Stimulated activated CD8-positive, alpha-beta memory T cell treated with anti-CD3 and anti-CD28 coated beads, Interleukin-15, amount 100 ng/mL, for 48 hours (primary cell): ENCODE data around the gene BPIFB2.
A peak's percentile ranks its signal among the peaks of the same experiment; 100 is the strongest.
"Not testable (repeated sequence)": the region's sequence is repeated elsewhere in the genome, so short reads cannot be mapped to it uniquely, and the experiment has no call there.

ENCODE experiments used
- DNase-seq, 2 donors: peaks; one replicate each; pipeline ENCODE4 v3.0.0-alpha.2; 2020; ENCODE audit warnings: low read depth in 2 of 2

The BPIFB2 gene

GRCh38 chr20:33007376-33008335, at the start of gene BPIFB2:
TSS of gene BPIFB2 (plus strand) at chr20:33007704. CDS start at chr20:33008575, 871 bp downstream.
- no peak for DNase-seq

DNA sequence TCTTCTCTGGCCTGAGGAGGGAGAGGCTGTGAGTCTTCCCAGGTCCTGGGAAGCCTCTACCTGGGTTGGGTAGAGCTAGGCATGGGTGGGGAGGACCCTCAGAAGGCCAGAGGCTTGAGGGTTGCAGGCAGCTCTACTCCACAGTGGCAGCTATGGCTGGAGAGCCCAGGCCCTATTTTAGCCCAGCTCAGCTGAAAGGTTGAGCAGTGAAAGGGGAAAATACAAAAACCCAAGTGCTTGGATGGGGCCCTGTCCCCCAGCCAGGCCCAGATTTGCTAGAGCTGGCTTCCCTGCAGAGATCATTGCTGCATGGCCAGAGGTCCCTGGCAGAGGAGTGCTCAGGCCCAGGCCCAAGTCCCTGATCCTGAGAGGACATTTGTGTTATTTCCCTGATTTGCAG, 48.9 kb upstream of the BPIFB2 start:
- DNase-seq, result no peak

- no peak for DNase-seq
Observed at GRCh38 chr20:32959351-32960221, 47.9 kb upstream of the BPIFB2 start.

- no peak for DNase-seq
Observed at GRCh38 chr20:32960222-32960518, 47.3 kb upstream of the BPIFB2 start.

- DNase-seq, result no peak
Observed at GRCh38 chr20:32960849-32961731, 46.4 kb upstream of the BPIFB2 start.

DNA sequence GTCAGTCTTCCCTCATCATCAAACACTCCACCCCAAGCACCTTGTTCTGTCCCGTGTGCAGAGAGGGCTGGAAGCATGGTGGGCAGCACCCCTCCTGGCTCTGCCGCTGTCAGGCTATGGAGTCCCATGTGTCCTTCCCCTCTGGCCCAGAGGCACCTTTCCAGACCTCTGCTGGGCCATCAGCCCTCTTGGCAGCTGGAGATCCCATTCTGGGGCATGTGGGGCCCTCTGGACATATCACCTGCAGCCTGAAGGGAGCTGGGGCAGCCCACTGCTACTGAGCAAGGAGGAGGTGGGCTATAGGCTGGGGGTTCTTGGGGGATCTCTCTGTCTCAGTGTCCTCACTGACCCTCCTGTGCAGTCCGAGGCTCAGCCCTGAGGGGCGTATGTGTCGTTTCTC, 45.5 kb upstream of the BPIFB2 start:
- no peak for DNase-seq

- not testable (repeated sequence) for DNase-seq
Observed at GRCh38 chr20:32962646-32963045, 44.9 kb upstream of the BPIFB2 start.

GRCh38 chr20:32963176-32963575, 44.3 kb upstream of the BPIFB2 start:
- DNase-seq, result no peak

DNA sequence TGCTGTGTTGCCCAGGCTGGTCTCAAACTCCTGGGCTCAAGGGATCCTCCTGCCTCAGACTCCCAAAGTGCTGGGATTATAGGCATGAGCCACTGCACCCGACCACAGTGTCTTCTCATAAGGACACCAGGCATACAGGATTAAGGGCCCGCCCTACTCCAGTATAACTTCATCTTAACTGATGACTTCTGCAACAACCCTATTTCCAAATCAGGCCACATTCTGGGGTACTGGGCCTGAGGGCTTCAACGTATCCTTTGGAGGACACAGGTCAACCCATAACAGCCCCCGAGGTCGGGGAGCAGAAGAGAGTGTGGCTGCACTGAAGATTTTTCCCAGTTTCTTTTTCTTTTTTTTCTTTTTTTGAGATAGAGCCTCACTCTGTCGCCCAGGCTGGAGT, 42.9 kb upstream of the BPIFB2 start:
- no peak for DNase-seq

- DNase-seq, result no peak
Observed at GRCh38 chr20:32965115-32965514, 42.4 kb upstream of the BPIFB2 start.

DNA sequence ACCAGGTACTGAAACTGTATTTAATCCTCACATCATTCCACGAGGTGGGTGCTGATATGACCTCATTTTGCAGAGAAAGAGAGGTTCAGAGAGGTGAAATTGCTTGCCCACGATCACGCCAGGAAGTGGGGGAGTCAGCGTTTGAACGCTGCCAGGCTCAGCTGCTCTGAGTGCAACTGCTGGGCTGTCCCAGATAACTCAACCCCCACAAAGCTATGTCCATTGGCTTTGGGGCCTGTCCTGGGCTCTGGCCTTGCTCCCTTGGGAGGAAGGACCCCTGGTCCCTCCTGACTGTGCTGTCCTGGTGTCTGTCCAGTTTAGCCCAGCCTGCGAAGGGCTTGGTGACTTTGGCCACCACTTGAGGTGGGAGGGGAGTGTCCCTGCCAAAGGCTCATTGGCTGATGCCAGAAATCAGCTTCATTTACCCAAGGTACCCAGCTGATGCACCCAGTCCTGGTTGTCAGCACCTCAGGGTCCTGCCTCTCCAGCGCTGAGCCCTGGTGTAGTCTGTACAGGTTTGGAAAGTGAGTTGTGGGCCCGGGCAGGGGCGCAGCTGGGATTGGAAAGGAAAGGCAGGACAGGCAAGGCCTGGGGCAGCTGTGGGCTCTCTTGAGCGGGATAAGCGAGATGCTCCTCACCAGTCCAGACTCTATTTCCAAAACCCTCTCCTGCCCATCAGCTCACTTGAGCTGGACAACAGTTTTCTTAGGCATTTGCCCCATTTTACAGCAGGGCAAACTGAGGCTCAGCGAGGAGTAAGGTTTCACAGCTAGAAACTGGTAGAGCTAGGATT, 41.7 kb upstream of the BPIFB2 start:
- no peak for DNase-seq

DNA sequence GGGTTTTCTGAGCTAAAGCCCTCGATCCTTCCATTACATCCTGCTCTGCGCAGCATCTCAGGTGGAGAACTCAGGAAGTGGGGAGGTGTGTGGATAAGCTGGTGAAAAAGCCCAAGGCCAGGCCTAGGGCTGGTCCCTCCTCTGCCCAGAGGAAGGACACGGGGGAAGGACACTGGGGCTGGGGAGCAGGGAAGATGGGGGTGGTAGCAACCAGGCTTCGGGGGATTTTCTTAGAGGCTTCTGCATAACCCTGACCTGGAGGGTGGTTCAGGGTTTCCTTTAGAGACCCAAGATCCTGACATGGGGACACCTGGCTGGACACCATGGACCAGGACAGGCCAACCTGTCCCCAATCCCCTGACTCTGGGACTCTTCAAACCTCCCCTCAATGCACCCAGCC, 41.1 kb upstream of the BPIFB2 start:
- no peak for DNase-seq

DNA sequence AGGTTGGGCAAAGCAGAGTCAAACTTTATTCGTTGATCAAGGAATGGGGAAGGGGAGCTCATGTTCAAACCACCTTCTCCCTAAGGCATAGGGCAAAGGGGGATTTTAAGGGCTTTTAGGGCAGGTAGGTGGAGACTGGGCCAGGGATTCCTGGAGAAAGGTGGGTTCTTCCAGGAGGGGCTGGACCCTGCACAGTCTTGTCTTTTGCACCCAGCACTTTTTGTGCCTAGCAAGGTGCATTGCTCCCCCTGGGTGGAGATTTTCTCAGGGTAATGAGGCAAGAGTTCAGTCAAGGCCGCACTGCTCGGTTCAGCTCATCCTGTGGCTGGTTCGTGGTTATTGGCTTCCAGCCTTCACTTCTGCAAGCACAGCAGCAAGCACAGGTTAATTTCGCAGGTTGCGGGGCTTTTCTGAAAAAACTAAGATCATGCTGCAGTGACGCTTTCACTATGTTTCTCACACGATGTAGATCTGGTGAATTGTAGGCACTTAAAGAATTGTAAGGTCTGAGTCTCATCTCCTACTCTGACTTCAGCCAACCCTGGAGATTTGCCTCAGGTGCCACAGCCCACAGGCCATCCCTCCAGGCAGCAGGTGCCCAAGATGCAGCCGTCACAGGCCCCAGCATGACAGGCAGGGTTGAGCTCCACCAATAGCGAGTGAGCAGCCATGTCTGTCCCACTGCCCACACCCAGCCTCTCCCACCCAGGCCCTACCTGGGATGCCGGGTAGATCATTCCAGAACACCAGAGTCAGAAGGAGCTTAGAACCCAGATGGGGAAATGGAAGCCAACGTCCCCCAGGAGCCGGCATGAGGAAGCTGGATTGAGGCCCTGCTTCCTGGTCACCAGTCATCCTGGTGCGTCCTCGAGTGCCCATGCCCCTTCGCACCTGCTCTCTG, 40.4 kb upstream of the BPIFB2 start:
- peak in 1 of 2 donors; percentile 37 for DNase-seq

GRCh38 chr20:32967961-32968457, 39.5 kb upstream of the BPIFB2 start:
- DNase-seq, result peak; percentile 33 to 41

DNA sequence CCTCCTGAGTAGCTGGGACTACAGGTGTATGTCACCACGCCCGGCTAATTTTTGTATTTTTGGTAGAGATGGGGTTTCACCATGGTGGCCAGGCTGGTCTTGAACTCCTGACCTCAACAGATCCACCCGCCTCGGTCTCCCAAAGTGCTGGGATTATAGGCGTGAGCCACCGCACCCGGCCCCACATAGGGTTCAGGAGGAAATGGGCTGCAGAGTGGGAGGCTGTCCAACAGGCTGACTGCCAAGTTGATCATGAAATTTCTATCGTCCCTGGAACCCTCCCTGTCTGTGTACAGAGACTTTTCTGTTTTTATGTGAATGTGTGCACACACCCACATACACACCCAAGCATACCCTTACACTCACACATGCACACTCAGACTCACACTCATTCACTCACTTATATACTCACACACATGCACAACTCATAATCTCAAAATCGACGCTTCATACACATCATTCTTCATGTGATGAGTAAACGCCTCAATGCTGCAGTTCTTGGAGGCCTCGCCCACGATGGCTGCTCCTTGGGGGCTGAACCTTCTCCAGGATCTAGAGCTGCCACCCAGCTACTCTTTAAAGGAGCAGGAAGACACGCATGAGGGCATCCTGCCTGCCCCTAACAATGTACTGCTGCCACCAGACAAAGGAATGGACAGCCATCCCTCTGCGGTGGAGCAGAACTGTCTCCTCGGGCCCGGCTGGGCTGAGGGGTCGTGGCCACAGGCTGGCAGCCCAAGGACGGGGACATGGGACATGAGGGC, 38.8 kb upstream of the BPIFB2 start:
- peak in 1 of 2 donors; percentile 56 for DNase-seq

- DNase-seq, result no peak
Observed at GRCh38 chr20:32969356-32970114, 38.0 kb upstream of the BPIFB2 start.

GRCh38 chr20:32970115-32970972, 37.2 kb upstream of the BPIFB2 start:
- no peak for DNase-seq
